MM.1S (cell line): ENCODE data around the gene CDA.

ENCODE experiments used
- DNase-seq: peaks from one replicate; pipeline ENCODE4 v3.0.0-alpha.2; 2015
- H2AFZ ChIP-seq: fragments of 300-600 bp; sonication (generic); 2 replicates; pipeline ENCODE4 v1.6.0; 2016; ENCODE audit warnings: antibody characterized with exemption, low read length
- H3F3A ChIP-seq: fragments of 300-600 bp; sonication (generic); 2 replicates; pipeline ENCODE4 v1.6.1; 2016; ENCODE audit warnings: mild to moderate bottlenecking, antibody characterized with exemption, low read length, moderate library complexity, mixed read lengths; ENCODE audit not compliant: insufficient read depth
- H3K27ac ChIP-seq: fragments of 300-600 bp; sonication (generic); 2 replicates; pipeline ENCODE4 v1.5.1; 2016; ENCODE audit warnings: mild to moderate bottlenecking, low read length
- H3K27me3 ChIP-seq: fragments of 300-600 bp; sonication (generic); replicated peaks from 2 replicates; pipeline ENCODE4 v1.6.0; 2016; ENCODE audit warnings: low read length; ENCODE audit not compliant: insufficient read depth
- H3K36me3 ChIP-seq: fragments of 300-600 bp; sonication (generic); replicated peaks from 2 replicates; pipeline ENCODE4 v1.6.1; 2016; ENCODE audit warnings: mild to moderate bottlenecking, low read length, mixed read lengths; ENCODE audit not compliant: insufficient read depth
- H3K4me1 ChIP-seq: fragments of 300-600 bp; sonication (generic); 2 replicates; pipeline ENCODE4 v1.6.1; 2016; ENCODE audit warnings: low read length, mixed read lengths
- H3K4me2 ChIP-seq: fragments of 300-600 bp; sonication (generic); 2 replicates; pipeline ENCODE4 v1.6.0; 2016; ENCODE audit warnings: low read depth, low read length
- H3K4me3 ChIP-seq: fragments of 300-600 bp; sonication (generic); 2 replicates; pipeline ENCODE4 v1.5.1; 2016; ENCODE audit warnings: low read length, mixed read lengths
- H3K79me2 ChIP-seq: fragments of 300-600 bp; sonication (generic); 2 replicates; pipeline ENCODE4 v1.6.1; 2016; ENCODE audit warnings: mixed run types, low read length, mixed read lengths
- H3K9ac ChIP-seq: fragments of 300-600 bp; sonication (generic); 2 replicates; pipeline ENCODE4 v1.6.1; 2016; ENCODE audit warnings: low read length, mixed read lengths
- H3K9me2 ChIP-seq: fragments of 300-600 bp; sonication (generic); replicated peaks from 2 replicates; pipeline ENCODE4 v1.6.1; 2016; ENCODE audit warnings: mild to moderate bottlenecking, low read length, mixed read lengths; ENCODE audit not compliant: insufficient read depth
- H3K9me3 ChIP-seq: fragments of 300-600 bp; sonication (generic); replicated peaks from 2 replicates; pipeline ENCODE4 v1.6.1; 2016; ENCODE audit warnings: mild to moderate bottlenecking, low read length, mixed read lengths; ENCODE audit not compliant: insufficient read depth
- H4K20me1 ChIP-seq: fragments of 300-600 bp; sonication (generic); 2 replicates; pipeline ENCODE4 v1.6.1; 2016; ENCODE audit warnings: mild to moderate bottlenecking, low read length, moderate library complexity, mixed read lengths; ENCODE audit not compliant: insufficient read depth
- EZH2 ChIP-seq: fragments of 300-600 bp; sonication (generic); optimal IDR thresholded peaks from 2 replicates; pipeline ENCODE3; 2017; ENCODE audit warnings: low read depth, mild to moderate bottlenecking, antibody characterized with exemption, low read length, mixed read lengths
- EZH2phosphoT487 ChIP-seq: fragments of 300-600 bp; sonication (generic); IDR thresholded peaks from 2 replicates; pipeline ENCODE4 v1.6.1; 2018; ENCODE audit warnings: antibody characterized with exemption, low read length
- TF ChIP-seq, protein P1 (sequence below): fragments of 300-600 bp; sonication (generic); IDR thresholded peaks from 2 replicates; pipeline ENCODE4 v1.5.1; 2016; ENCODE audit warnings: antibody characterized with exemption, low read length, mixed read lengths

CDA gene

DNA sequence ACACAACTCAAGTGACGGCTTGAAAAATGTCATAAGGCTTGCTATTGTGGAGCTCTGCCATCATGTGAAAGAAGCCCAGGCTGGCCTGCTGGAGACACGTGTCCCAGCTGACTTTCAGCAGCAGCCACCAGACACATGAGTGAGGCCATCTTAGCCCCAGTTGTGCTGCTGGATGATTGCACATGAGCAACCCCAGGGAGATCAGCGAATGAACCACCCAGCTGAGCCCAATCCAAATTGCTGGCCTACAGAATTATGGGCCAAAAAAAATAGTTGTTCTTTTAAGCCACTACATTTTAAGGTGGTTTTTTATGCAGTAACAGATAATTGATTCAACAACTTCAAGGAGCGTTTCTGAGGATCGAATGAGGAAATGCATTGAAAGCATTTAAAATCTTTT, 17.5 kb upstream of the CDA start:
- DNase-seq, result no peak
- Histone ChIP-seq H4K20me1 (no peaks in the 10 kb centered on the region), H3K9ac (no peak overlapping the region)

DNA sequence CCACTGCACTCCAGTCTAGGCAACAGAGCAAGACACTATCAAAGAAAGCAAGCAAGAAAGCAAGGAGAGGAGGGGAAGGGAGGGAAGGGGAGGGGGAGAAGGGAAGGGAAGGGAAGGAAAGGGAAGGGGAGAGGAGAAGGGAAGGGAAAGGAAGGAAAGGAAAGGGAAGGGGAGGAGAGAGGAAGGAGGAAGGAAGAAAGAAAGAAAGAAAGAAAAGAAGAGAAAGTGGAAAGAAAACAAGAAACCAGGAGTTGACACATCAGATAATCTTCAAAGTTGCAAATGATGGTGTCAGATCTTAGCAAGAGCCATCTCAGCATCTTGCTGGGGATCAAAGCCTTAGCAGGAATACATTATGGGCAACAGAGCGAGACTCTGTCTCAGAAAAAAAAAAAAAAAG, 14.9 kb upstream of the CDA start:
- H3K4me2 ChIP-seq, result no peak overlapping the region

More for the DNA sequence above, 17.5 kb upstream of the CDA start:
- no peaks in the 10 kb centered on the region for H3K4me1 ChIP-seq
- no peak overlapping the region for H3K27ac ChIP-seq
- peaks cover 66% of the 10 kb centered on the region for H3K27me3 ChIP-seq
- H3K36me3 ChIP-seq, result no peaks in the 10 kb centered on the region
- TF ChIP-seq EZH2phosphoT487, result no peak
- no peak for TF ChIP-seq EZH2
- TF ChIP-seq, protein P1, sequence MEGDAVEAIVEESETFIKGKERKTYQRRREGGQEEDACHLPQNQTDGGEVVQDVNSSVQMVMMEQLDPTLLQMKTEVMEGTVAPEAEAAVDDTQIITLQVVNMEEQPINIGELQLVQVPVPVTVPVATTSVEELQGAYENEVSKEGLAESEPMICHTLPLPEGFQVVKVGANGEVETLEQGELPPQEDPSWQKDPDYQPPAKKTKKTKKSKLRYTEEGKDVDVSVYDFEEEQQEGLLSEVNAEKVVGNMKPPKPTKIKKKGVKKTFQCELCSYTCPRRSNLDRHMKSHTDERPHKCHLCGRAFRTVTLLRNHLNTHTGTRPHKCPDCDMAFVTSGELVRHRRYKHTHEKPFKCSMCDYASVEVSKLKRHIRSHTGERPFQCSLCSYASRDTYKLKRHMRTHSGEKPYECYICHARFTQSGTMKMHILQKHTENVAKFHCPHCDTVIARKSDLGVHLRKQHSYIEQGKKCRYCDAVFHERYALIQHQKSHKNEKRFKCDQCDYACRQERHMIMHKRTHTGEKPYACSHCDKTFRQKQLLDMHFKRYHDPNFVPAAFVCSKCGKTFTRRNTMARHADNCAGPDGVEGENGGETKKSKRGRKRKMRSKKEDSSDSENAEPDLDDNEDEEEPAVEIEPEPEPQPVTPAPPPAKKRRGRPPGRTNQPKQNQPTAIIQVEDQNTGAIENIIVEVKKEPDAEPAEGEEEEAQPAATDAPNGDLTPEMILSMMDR, result no peak
- H3K4me2 ChIP-seq, result no peak overlapping the region
- no peak overlapping the region for H2AFZ ChIP-seq
- H3K9me3 ChIP-seq, result no peaks in the 10 kb centered on the region
- no peaks in the 10 kb centered on the region for H3F3A ChIP-seq
- H3K4me3 ChIP-seq, result no peak overlapping the region
- no peaks in the 10 kb centered on the region for H3K79me2 ChIP-seq
- no peaks in the 10 kb centered on the region for H3K9me2 ChIP-seq

GRCh38 chr1:20574686-20575540, 14.0 kb upstream of the CDA start:
- H3K9me3 ChIP-seq, result no peaks in the 10 kb centered on the region
- no peaks in the 10 kb centered on the region for H3K79me2 ChIP-seq
- H3K9me2 ChIP-seq, result no peaks in the 10 kb centered on the region
- H3K9ac ChIP-seq, result no peak overlapping the region
- no peak overlapping the region for H3K27ac ChIP-seq
- TF ChIP-seq EZH2phosphoT487 (no peak), EZH2 (no peak)
- TF ChIP-seq, protein P1, result peak; percentile 83
- no peaks in the 10 kb centered on the region for H3K4me1 ChIP-seq
- H3K27me3 ChIP-seq, result peaks cover 59% of the 10 kb centered on the region
- no peaks in the 10 kb centered on the region for H4K20me1 ChIP-seq
- H3F3A ChIP-seq, result no peaks in the 10 kb centered on the region
- H3K36me3 ChIP-seq, result no peaks in the 10 kb centered on the region
- no peak overlapping the region for H3K4me3 ChIP-seq
- no peak overlapping the region for H2AFZ ChIP-seq
- DNase-seq, result peak; percentile 59
- no peak overlapping the region for H3K4me2 ChIP-seq

More for the DNA sequence above, 14.9 kb upstream of the CDA start:
- Histone ChIP-seq H3K9me2 (no peaks in the 10 kb centered on the region), H3K36me3 (no peaks in the 10 kb centered on the region), H3F3A (no peaks in the 10 kb centered on the region), H3K4me3 (no peak overlapping the region), H4K20me1 (no peaks in the 10 kb centered on the region), H3K9ac (no peak overlapping the region), H3K79me2 (no peaks in the 10 kb centered on the region), H3K9me3 (no peaks in the 10 kb centered on the region), H3K4me1 (no peaks in the 10 kb centered on the region), H2AFZ (no peak overlapping the region), H3K27ac (no peak overlapping the region), H3K27me3 (peaks cover 64% of the 10 kb centered on the region)
- no peak for DNase-seq
- TF ChIP-seq EZH2 (no peak), EZH2phosphoT487 (no peak)
- TF ChIP-seq, protein P1, result no peak
